HG03103 (cell line): ENCODE data around the gene TRIP11.

Experiments used
- ATAC-seq: cut with Tn5 transposase; IDR thresholded peaks from one replicate; pipeline ENCODE4 v1.9.1; 2021; ENCODE audit warnings: low read depth; ENCODE audit not compliant: unreplicated experiment

The TRIP11 gene

GRCh38 chr14:91926131-91926890 is 113.5 kb downstream of the TRIP11 start:
- ATAC-seq = no peak

- no peak for ATAC-seq
Observed at GRCh38 chr14:91925727-91926121, 114.1 kb downstream of the TRIP11 start.

- ATAC-seq = no peak
Observed at GRCh38 chr14:91925001-91925726, 114.7 kb downstream of the TRIP11 start.

GRCh38 chr14:91920526-91920925 is 119.3 kb downstream of the TRIP11 start:
- ATAC-seq = no peak

DNA sequence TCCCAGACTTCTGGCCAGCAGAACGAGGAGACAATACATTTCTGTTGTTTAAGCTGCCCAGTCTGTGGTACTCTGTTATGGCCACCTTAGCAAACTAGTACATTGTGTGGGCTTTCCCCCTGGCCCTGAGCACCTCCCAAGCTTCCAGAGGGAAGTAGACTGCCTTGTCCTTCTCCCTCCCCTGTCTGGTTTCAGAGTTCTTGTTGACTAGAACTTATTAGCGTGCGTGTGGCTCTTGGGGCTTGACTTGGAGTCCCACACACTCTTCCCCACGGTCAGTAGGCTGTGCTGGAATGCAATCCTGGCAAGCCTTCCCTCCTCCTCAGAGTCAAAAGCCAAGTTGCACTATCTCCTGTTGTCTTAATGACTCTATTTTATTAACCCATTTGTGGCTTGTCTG is 120.0 kb downstream of the TRIP11 start:
- ATAC-seq = no peak

DNA sequence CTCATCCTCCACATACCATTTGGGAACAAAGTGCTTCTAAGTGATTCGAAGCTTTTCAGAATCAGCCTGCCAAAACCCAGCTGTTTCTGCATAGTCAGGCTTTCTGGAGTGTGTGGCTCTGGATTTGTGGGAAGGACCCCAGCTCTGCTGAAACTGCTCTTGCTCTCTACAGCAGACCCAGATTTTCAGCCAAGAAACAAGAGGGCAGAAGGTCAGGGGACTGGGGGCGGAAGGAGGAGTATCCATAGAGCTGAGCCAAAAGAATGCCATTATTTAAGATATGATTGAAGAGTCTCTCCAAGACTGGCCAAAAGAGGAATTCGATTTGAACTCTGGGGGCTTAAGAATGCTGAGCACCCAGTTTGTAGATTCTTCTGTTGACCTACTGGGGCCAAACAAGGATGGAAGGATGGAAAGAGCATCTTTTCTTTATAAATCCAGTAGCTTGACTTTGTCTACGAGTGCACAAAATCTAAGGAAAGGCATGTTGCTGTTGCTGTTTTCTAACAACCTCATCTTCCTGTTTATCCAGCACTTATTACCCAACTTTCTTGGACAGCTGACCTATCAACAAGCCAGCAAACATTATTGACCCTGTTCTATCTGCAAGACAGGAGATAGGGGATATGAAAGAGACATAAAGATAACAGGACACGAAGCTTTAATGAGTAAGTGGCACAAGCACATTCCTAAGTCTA is 121.5 kb downstream of the TRIP11 start:
- no peak for ATAC-seq
